OCI-M1 (cell line): ENCODE measurements around the gene ESRRG.
"Not testable (repeated sequence)": the region's sequence is repeated elsewhere in the genome, so short reads cannot be mapped to it uniquely, and the experiment has no call there.

Experiments
- DNase-seq: peaks from one replicate; lab custom pipeline; 2025; lab: John Stamatoyannopoulos, UW

ESRRG gene

GRCh38 chr1:216704065-216704464, 19.2 kb downstream of the ESRRG start:
- not testable (repeated sequence) for DNase-seq

GRCh38 chr1:216702170-216702569, 21.1 kb downstream of the ESRRG start:
- DNase-seq: no peak

- DNase-seq: peak; percentile 26
Observed at GRCh38 chr1:216700779-216701178, 22.4 kb downstream of the ESRRG start.

GRCh38 chr1:216691710-216692109, 31.5 kb downstream of the ESRRG start:
- no peak for DNase-seq

- DNase-seq: no peak
Observed at GRCh38 chr1:216690603-216691002, 32.6 kb downstream of the ESRRG start.

GRCh38 chr1:216688127-216688657, 35.0 kb downstream of the ESRRG start:
- no peak for DNase-seq

- DNase-seq: no peak
Observed at GRCh38 chr1:216686860-216687766, 36.1 kb downstream of the ESRRG start.

- no peak for DNase-seq
Observed at GRCh38 chr1:216682752-216683151, 40.5 kb downstream of the ESRRG start.

- DNase-seq: no peak
Observed at GRCh38 chr1:216679108-216679507, 44.1 kb downstream of the ESRRG start.

- peak; percentile 59 for DNase-seq
Observed at GRCh38 chr1:216670118-216670883, 52.9 kb downstream of the ESRRG start.

- DNase-seq: no peak
Observed at GRCh38 chr1:216666441-216666840, 56.8 kb downstream of the ESRRG start.

- no peak for DNase-seq
Observed at GRCh38 chr1:216665856-216666255, 57.4 kb downstream of the ESRRG start.

GRCh38 chr1:216665406-216665805, 57.8 kb downstream of the ESRRG start:
- DNase-seq: peak; percentile 79

- DNase-seq: no peak
Observed at GRCh38 chr1:216662681-216663080, 60.5 kb downstream of the ESRRG start.

GRCh38 chr1:216660561-216660960, 62.7 kb downstream of the ESRRG start:
- no peak for DNase-seq

GRCh38 chr1:216653001-216653400, 70.2 kb downstream of the ESRRG start:
- DNase-seq: no peak

- no peak for DNase-seq
Observed at GRCh38 chr1:216651826-216652418, 71.3 kb downstream of the ESRRG start.

- DNase-seq: no peak
Observed at GRCh38 chr1:216643176-216643575, 80.1 kb downstream of the ESRRG start.

GRCh38 chr1:216641669-216642460, 81.4 kb downstream of the ESRRG start:
- DNase-seq: no peak

GRCh38 chr1:216640100-216640499, 83.1 kb downstream of the ESRRG start:
- DNase-seq: no peak

- DNase-seq: no peak
Observed at GRCh38 chr1:216632980-216633379, 90.2 kb downstream of the ESRRG start.

GRCh38 chr1:216630532-216630931, 92.7 kb downstream of the ESRRG start:
- no peak for DNase-seq
